Mucosa of rectum (tissue), 2 donors: ENCODE measurements around the gene SLC25A26.

Experiments
- H3K27ac ChIP-seq, 2 donors: one replicate each; pipeline ENCODE4 v1.7.0; 2013; ENCODE audit warnings: inconsistent platforms in 2 of 2, low read depth in 2 of 2, low read length in 2 of 2
- H3K27me3 ChIP-seq, 2 donors: one replicate each; pipeline ENCODE4 v1.7.0; 2013; ENCODE audit warnings: low read length in 2 of 2; ENCODE audit not compliant: control insufficient read depth in 2 of 2, insufficient read depth in 2 of 2
- H3K36me3 ChIP-seq, 2 donors: one replicate each; pipeline ENCODE4 v1.7.0; 2013; ENCODE audit warnings: low read length in 2 of 2; ENCODE audit not compliant: control insufficient read depth in 2 of 2, insufficient read depth in 2 of 2
- H3K4me1 ChIP-seq, 2 donors: one replicate each; pipeline ENCODE4 v1.7.0; 2013; ENCODE audit warnings: low read length in 2 of 2, mild to moderate bottlenecking in 1 of 2; ENCODE audit not compliant: control insufficient read depth in 2 of 2, insufficient read depth in 2 of 2
- H3K4me3 ChIP-seq, 2 donors: one replicate each; pipeline ENCODE4 v1.7.0; 2013; ENCODE audit warnings: low read length in 2 of 2
- H3K9ac ChIP-seq, 2 donors: one replicate each; pipeline ENCODE4 v1.7.0; 2013; ENCODE audit warnings: low read length in 2 of 2, low read depth in 1 of 2, mild to moderate bottlenecking in 1 of 2
- H3K9me3 ChIP-seq, 2 donors: one replicate each; pipeline ENCODE4 v1.7.0; 2013; ENCODE audit warnings: low read length in 2 of 2; ENCODE audit not compliant: control insufficient read depth in 2 of 2
- donor health status: healthy.
- donor health status: Normal muscosa, but diverticular disease.

SLC25A26 gene

GRCh38 chr3:66395635-66396034, 174.8 kb downstream of the SLC25A26 start:
- peaks cover 50 to 63% of the 10 kb centered on the region in 2 donors for H3K36me3 ChIP-seq
- no peak overlapping the region for H3K9ac ChIP-seq
- H3K27me3 ChIP-seq, result no peaks in the 10 kb centered on the region
- no peaks in the 10 kb centered on the region for H3K9me3 ChIP-seq
- no peak overlapping the region for H3K4me3 ChIP-seq
- H3K27ac ChIP-seq, result no peak overlapping the region
- H3K4me1 ChIP-seq, result no peaks in the 10 kb centered on the region

GRCh38 chr3:66396161-66396760, 175.5 kb downstream of the SLC25A26 start:
- no peak overlapping the region for H3K9ac ChIP-seq
- H3K9me3 ChIP-seq, result no peaks in the 10 kb centered on the region
- no peaks in the 10 kb centered on the region for H3K4me1 ChIP-seq
- H3K4me3 ChIP-seq, result no peak overlapping the region
- H3K36me3 ChIP-seq, result peaks cover 50 to 63% of the 10 kb centered on the region in 2 donors
- no peak overlapping the region for H3K27ac ChIP-seq
- H3K27me3 ChIP-seq, result no peaks in the 10 kb centered on the region

- Histone ChIP-seq H3K4me3 (no peak overlapping the region), H3K9ac (no peak overlapping the region), H3K9me3 (no peaks in the 10 kb centered on the region), H3K27me3 (no peaks in the 10 kb centered on the region), H3K27ac (no peak overlapping the region), H3K4me1 (no peaks in the 10 kb centered on the region), H3K36me3 (peaks cover 50 to 66% of the 10 kb centered on the region in 2 donors)
Measured at GRCh38 chr3:66396888-66397287, 176.1 kb downstream of the SLC25A26 start.

- no peak overlapping the region for H3K4me3 ChIP-seq
- H3K4me1 ChIP-seq, result no peaks in the 10 kb centered on the region
- no peak overlapping the region for H3K9ac ChIP-seq
- no peaks in the 10 kb centered on the region for H3K27me3 ChIP-seq
- H3K36me3 ChIP-seq, result peaks cover 54 to 65% of the 10 kb centered on the region in 2 donors
- no peak overlapping the region for H3K27ac ChIP-seq
- H3K9me3 ChIP-seq, result no peaks in the 10 kb centered on the region
Measured at GRCh38 chr3:66397745-66398144, 176.9 kb downstream of the SLC25A26 start.

GRCh38 chr3:66398228-66399025, 177.6 kb downstream of the SLC25A26 start:
- Histone ChIP-seq H3K9me3 (no peaks in the 10 kb centered on the region), H3K36me3 (peaks cover 50 to 61% of the 10 kb centered on the region in 2 donors), H3K4me1 (no peaks in the 10 kb centered on the region), H3K27ac (no peak overlapping the region), H3K9ac (no peak overlapping the region), H3K4me3 (no peak overlapping the region), H3K27me3 (no peaks in the 10 kb centered on the region)

GRCh38 chr3:66399529-66400232, 178.9 kb downstream of the SLC25A26 start:
- H3K4me3 ChIP-seq, result no peak overlapping the region
- peaks cover 46 to 59% of the 10 kb centered on the region in 2 donors for H3K36me3 ChIP-seq
- H3K9ac ChIP-seq, result no peak overlapping the region
- H3K9me3 ChIP-seq, result no peaks in the 10 kb centered on the region
- H3K27ac ChIP-seq, result no peak overlapping the region
- H3K27me3 ChIP-seq, result no peaks in the 10 kb centered on the region
- no peaks in the 10 kb centered on the region for H3K4me1 ChIP-seq

GRCh38 chr3:66400411-66401156, 179.8 kb downstream of the SLC25A26 start:
- Histone ChIP-seq H3K36me3 (peaks cover 51 to 66% of the 10 kb centered on the region in 2 donors), H3K4me3 (no peak overlapping the region), H3K27ac (no peak overlapping the region), H3K27me3 (no peaks in the 10 kb centered on the region), H3K4me1 (no peaks in the 10 kb centered on the region), H3K9me3 (no peaks in the 10 kb centered on the region), H3K9ac (no peak overlapping the region)

GRCh38 chr3:66401157-66401550, 180.4 kb downstream of the SLC25A26 start:
- no peaks in the 10 kb centered on the region for H3K4me1 ChIP-seq
- H3K4me3 ChIP-seq, result no peak overlapping the region
- no peaks in the 10 kb centered on the region for H3K9me3 ChIP-seq
- no peak overlapping the region for H3K27ac ChIP-seq
- no peaks in the 10 kb centered on the region for H3K27me3 ChIP-seq
- no peak overlapping the region for H3K9ac ChIP-seq
- peaks cover 49 to 64% of the 10 kb centered on the region in 2 donors for H3K36me3 ChIP-seq

GRCh38 chr3:66401675-66402491, 181.1 kb downstream of the SLC25A26 start:
- Histone ChIP-seq H3K9ac (no peak overlapping the region), H3K4me1 (no peaks in the 10 kb centered on the region), H3K4me3 (no peak overlapping the region), H3K27me3 (no peaks in the 10 kb centered on the region), H3K36me3 (peaks cover 49 to 64% of the 10 kb centered on the region in 2 donors), H3K9me3 (no peaks in the 10 kb centered on the region), H3K27ac (no peak overlapping the region)
